HL-60/S4 treated with phorbol 12-myristate 13-acetate at 8.2 ng/mL for 4 days and 3 days (cell line): ENCODE measurements around the gene ENTPD2.
"Not testable (repeated sequence)": the region's sequence is repeated elsewhere in the genome, so short reads cannot be mapped to it uniquely, and the experiment has no call there.

Experiments used
- in situ Hi-C: fragments of 300-500 bp; cut with MboI; formaldehyde crosslinking; loops from 2 replicates; pipeline ENCODE4 v1.15.0; 2022; ENCODE audit warnings: low sequenced_read_pairs

ENTPD2 gene

GRCh38 chr9:137065336-137065967 lies 11.6 kb upstream of the ENTPD2 start:
- in situ Hi-C loops, result no loop called here

GRCh38 chr9:137064880-137065164 lies 11.0 kb upstream of the ENTPD2 start:
- in situ Hi-C loops, result no loop called here

GRCh38 chr9:137064027-137064879 lies 10.4 kb upstream of the ENTPD2 start:
- in situ Hi-C loops, result no loop called here

GRCh38 chr9:137063311-137064026 lies 9.6 kb upstream of the ENTPD2 start:
- in situ Hi-C loops, result no loop called here

GRCh38 chr9:137062798-137063197 lies 8.9 kb upstream of the ENTPD2 start:
- in situ Hi-C loops, result not testable (repeated sequence)

- in situ Hi-C loops, result no loop called here
Measured at GRCh38 chr9:137062384-137062783, 8.5 kb upstream of the ENTPD2 start.

- in situ Hi-C loops, result no loop called here
Measured at GRCh38 chr9:137058521-137059234, 4.8 kb upstream of the ENTPD2 start.

GRCh38 chr9:137057545-137057944 lies 3.7 kb upstream of the ENTPD2 start:
- in situ Hi-C loops, result no loop called here

GRCh38 chr9:137056739-137057415 lies 3.0 kb upstream of the ENTPD2 start:
- in situ Hi-C loops, result no loop called here

GRCh38 chr9:137055385-137056364 lies 1.8 kb upstream of the ENTPD2 start:
- in situ Hi-C loops, result no loop called here

GRCh38 chr9:137054932-137055384 lies 1.1 kb upstream of the ENTPD2 start:
- in situ Hi-C loops, result no loop called here

- in situ Hi-C loops, result no loop called here
Measured at GRCh38 chr9:137052998-137053943, 590 bp downstream of the ENTPD2 start.

GRCh38 chr9:137052293-137052692 lies 1.6 kb downstream of the ENTPD2 start:
- in situ Hi-C loops, result no loop called here

- in situ Hi-C loops, result no loop called here
Measured at GRCh38 chr9:137051145-137051724, 2.6 kb downstream of the ENTPD2 start.

GRCh38 chr9:137050570-137050969 lies 3.3 kb downstream of the ENTPD2 start:
- in situ Hi-C loops, result no loop called here

GRCh38 chr9:137049544-137050449 lies 4.1 kb downstream of the ENTPD2 start:
- in situ Hi-C loops, result no loop called here
